ENCODE measurements around the gene ANKFY1.

GRCh38 chr17:4205917-4206316 is 57.9 kb downstream of the ANKFY1 start:
- no peak for TF ChIP-seq POLR2AphosphoS5 (IDR thresholded peaks at IDR 0.05; ENCODE audit: low read depth, low read length)
- TF ChIP-seq EZH2 (IDR thresholded peaks at IDR 0.05), result no peak
- no peak for TF ChIP-seq CBX3 (IDR thresholded peaks at IDR 0.05; ENCODE audit: low read depth)
- no peak for TF ChIP-seq RAD21 (IDR thresholded peaks at IDR 0.05; ENCODE audit: low read depth)
- TF ChIP-seq CTCF (IDR thresholded peaks at IDR 0.05 in 2 of 3, conservative IDR thresholded peaks at IDR 0.05 in 1 of 3; ENCODE audit: borderline replicate concordance in 1 of 3, insufficient read depth in 1 of 3, low read depth in 2 of 3, low read length in 2 of 3), result no peak
- no peak for TF ChIP-seq ZBTB33 (IDR thresholded peaks at IDR 0.05; ENCODE audit: extremely low read depth, insufficient replicate concordance, low read length)
- TF ChIP-seq ATF3 (IDR thresholded peaks at IDR 0.05), result no peak
- no peak for TF ChIP-seq MAX (IDR thresholded peaks at IDR 0.05)
- no peak for TF ChIP-seq POLR2A (IDR thresholded peaks at IDR 0.05; ENCODE audit: borderline replicate concordance, extremely low read depth, insufficient read depth, insufficient read length)

All from HCT116 (cell line).